IMR-90 (cell line): ENCODE measurements around the gene ATXN7L2. TPM values are rescaled to one million over a fixed set of nuclear protein-coding genes. Genes with fewer than 3 reads are reported as not detected.

Experiments
- ATAC-seq: fragments of 200-7000 bp; cut with Tn5 transposase; 2 replicates; pipeline ENCODE4 v1.9.1; 2020; ENCODE audit warnings: low read depth, mild to moderate bottlenecking, moderate library complexity
- BruUV-seq: library from RNA; stranded (reverse); fragments of 400-500 nt; replicated peaks from 2 replicates; lab custom pipeline; 2021; lab: Mats Ljungman, UMichigan
- CTCF ChIA-PET: fragments of 300-600 bp; formaldehyde crosslinking; extraction: SDS; loops from one replicate; lab custom pipeline; 2021; ENCODE audit warnings: antibody characterized with exemption; lab: Yijun Ruan, JAX
- POLR2A ChIA-PET: fragments of 300-600 bp; sonication (Branson Sonifier 250); formaldehyde crosslinking; loops from one replicate; lab custom pipeline; 2022; ENCODE audit warnings: antibody characterized with exemption; ENCODE audit not compliant: unreplicated experiment; lab: Charles Lee
- DNase-seq: peaks from one replicate; pipeline ENCODE4 v3.0.0; 2013
- H2AFZ ChIP-seq: replicated peaks from 2 replicates; pipeline ENCODE3; 2013; ENCODE audit warnings: low read length, mild to moderate bottlenecking; ENCODE audit not compliant: poor library complexity
- H2AK5ac ChIP-seq: 2 replicates; pipeline ENCODE4 v1.6.1; 2013; ENCODE audit warnings: low read depth, low read length, inconsistent platforms
- H2AK9ac ChIP-seq: replicated peaks from 2 replicates; pipeline ENCODE3; 2013; ENCODE audit warnings: mild to moderate bottlenecking, low read depth, low read length, moderate library complexity; ENCODE audit not compliant: poor library complexity
- H2BK120ac ChIP-seq: 2 replicates; pipeline ENCODE4 v1.6.1; 2013; ENCODE audit warnings: low read depth, low read length, inconsistent platforms
- H2BK15ac ChIP-seq: 3 replicates; pipeline ENCODE4 v1.6.1; 2013; ENCODE audit warnings: low read depth, low read length, inconsistent platforms
- H2BK20ac ChIP-seq: 2 replicates; pipeline ENCODE4 v1.6.1; 2013; ENCODE audit warnings: low read depth, mild to moderate bottlenecking, inconsistent platforms, low read length, moderate library complexity
- H2BK5ac ChIP-seq: 2 replicates; pipeline ENCODE4 v1.6.1; 2013; ENCODE audit warnings: mild to moderate bottlenecking, low read depth, low read length, inconsistent platforms; ENCODE audit not compliant: poor library complexity, severe bottlenecking
- H3K14ac ChIP-seq: replicated peaks from 2 replicates; pipeline ENCODE4 v1.6.1; 2013; ENCODE audit warnings: low read depth, low read length, inconsistent platforms
- H3K18ac ChIP-seq: 2 replicates; pipeline ENCODE4 v1.6.1; 2013; ENCODE audit warnings: low read depth, low read length, control low read depth
- H3K23ac ChIP-seq: 2 replicates; pipeline ENCODE4 v1.6.1; 2013; ENCODE audit warnings: low read depth, low read length, inconsistent platforms
- H3K27ac ChIP-seq: 2 replicates; pipeline ENCODE4 v1.5.1; 2013; ENCODE audit warnings: mild to moderate bottlenecking, control low read depth, low read length; ENCODE audit not compliant: insufficient read depth
- H3K27me3 ChIP-seq: 2 replicates; pipeline ENCODE4 v1.6.1; 2013; ENCODE audit warnings: low read length; ENCODE audit not compliant: control insufficient read depth, insufficient read depth
- H3K36me3 ChIP-seq: 2 replicates; pipeline ENCODE4 v1.6.1; 2013; ENCODE audit warnings: low read length, mixed read lengths; ENCODE audit not compliant: control insufficient read depth, insufficient read depth
- H3K4ac ChIP-seq: 2 replicates; pipeline ENCODE4 v1.6.1; 2013; ENCODE audit warnings: low read depth, low read length, inconsistent platforms
- H3K4me1 ChIP-seq: 2 replicates; pipeline ENCODE4 v1.6.1; 2013; ENCODE audit warnings: low read length, mixed read lengths; ENCODE audit not compliant: control insufficient read depth, insufficient read depth
- H3K4me2 ChIP-seq: 2 replicates; pipeline ENCODE4 v1.6.1; 2013; ENCODE audit warnings: low read depth, mild to moderate bottlenecking, control low read depth, low read length, moderate library complexity
- H3K4me3 ChIP-seq: 2 replicates; pipeline ENCODE4 v1.5.1; 2013; ENCODE audit warnings: low read depth, mild to moderate bottlenecking, control low read depth, low read length, moderate library complexity; ENCODE audit not compliant: insufficient read depth
- H3K56ac ChIP-seq: 2 replicates; pipeline ENCODE4 v1.6.1; 2013; ENCODE audit warnings: low read length, inconsistent platforms; ENCODE audit not compliant: insufficient read depth; ENCODE audit errors: extremely low read depth
- H3K79me1 ChIP-seq, 2 experiments: 2 replicates each; pipeline ENCODE4 v1.6.1; 2013; ENCODE audit warnings: low read length in 2 of 2, inconsistent platforms in 1 of 2, low read depth in 1 of 2
- H3K9ac ChIP-seq: 2 replicates; pipeline ENCODE4 v1.6.1; 2013; ENCODE audit warnings: low read depth, low read length, control low read depth
- H3K9me1 ChIP-seq: 2 replicates; pipeline ENCODE4 v1.6.1; 2013; ENCODE audit warnings: low read length, inconsistent platforms; ENCODE audit not compliant: insufficient read depth
- H3K9me3 ChIP-seq: 2 replicates; pipeline ENCODE4 v1.6.1; 2013; ENCODE audit warnings: low read length; ENCODE audit not compliant: control insufficient read depth, insufficient read depth
- H4K20me1 ChIP-seq: 2 replicates; pipeline ENCODE4 v1.6.1; 2013; ENCODE audit warnings: low read length, inconsistent platforms; ENCODE audit not compliant: insufficient read depth
- H4K5ac ChIP-seq: 2 replicates; pipeline ENCODE4 v1.6.1; 2013; ENCODE audit warnings: mild to moderate bottlenecking, low read depth, low read length, control low read depth
- H4K8ac ChIP-seq, 2 experiments: 2 replicates each; pipeline ENCODE4 v1.6.1; 2013; ENCODE audit warnings: low read depth in 2 of 2, low read length in 2 of 2, control low read depth in 1 of 2, inconsistent platforms in 1 of 2
- H4K91ac ChIP-seq: 2 replicates; pipeline ENCODE4 v1.6.1; 2013; ENCODE audit warnings: low read depth, low read length, inconsistent platforms; ENCODE audit not compliant: insufficient read depth
- BHLHE40 ChIP-seq: fragments of 150-350 bp; IDR thresholded peaks from 2 replicates; pipeline ENCODE4 v1.6.1; 2016; ENCODE audit warnings: mild to moderate bottlenecking, low read depth, low read length
- CEBPB ChIP-seq: IDR thresholded peaks from 2 replicates; pipeline ENCODE4 v1.6.1; 2012; ENCODE audit warnings: low read depth, low read length, improper control_type of control experiment
- CHD1 ChIP-seq: IDR thresholded peaks from 2 replicates; pipeline ENCODE4 v1.6.1; 2012; ENCODE audit warnings: low read depth, low read length, improper control_type of control experiment
- FOS ChIP-seq: fragments of 150-350 bp; IDR thresholded peaks from 2 replicates; pipeline ENCODE4 v1.6.1; 2016; ENCODE audit warnings: low read depth, low read length
- MAFK ChIP-seq: IDR thresholded peaks from 2 replicates; pipeline ENCODE4 v1.6.1; 2012; ENCODE audit warnings: low read depth, low read length, improper control_type of control experiment
- MAZ ChIP-seq: IDR thresholded peaks from 2 replicates; pipeline ENCODE4 v1.6.1; 2012; ENCODE audit warnings: low read depth, mild to moderate bottlenecking, low read length, improper control_type of control experiment, moderate library complexity, borderline replicate concordance
- MXI1 ChIP-seq: IDR thresholded peaks from 2 replicates; pipeline ENCODE4 v1.6.1; 2012; ENCODE audit warnings: low read depth, mild to moderate bottlenecking, low read length, moderate library complexity, borderline replicate concordance
- NFE2L2 ChIP-seq: fragments of 150-350 bp; IDR thresholded peaks from 2 replicates; pipeline ENCODE4 v1.6.1; 2016; ENCODE audit warnings: low read depth, mild to moderate bottlenecking, low read length
- POLR2A ChIP-seq: IDR thresholded peaks from 2 replicates; pipeline ENCODE4 v1.6.1; 2012; ENCODE audit warnings: mild to moderate bottlenecking, low read depth, low read length
- RAD21 ChIP-seq: IDR thresholded peaks from 2 replicates; pipeline ENCODE4 v1.6.1; 2012; ENCODE audit warnings: low read length, improper control_type of control experiment
- RCOR1 ChIP-seq: IDR thresholded peaks from 2 replicates; pipeline ENCODE4 v1.6.1; 2012; ENCODE audit warnings: mild to moderate bottlenecking, low read length, improper control_type of control experiment; ENCODE audit not compliant: insufficient replicate concordance
- RFX5 ChIP-seq: IDR thresholded peaks from 2 replicates; pipeline ENCODE4 v1.8.0; 2012; ENCODE audit warnings: low read depth, mild to moderate bottlenecking, low read length, moderate library complexity
- SMC3 ChIP-seq: fragments of 150-350 bp; IDR thresholded peaks from 2 replicates; pipeline ENCODE4 v1.6.1; 2016; ENCODE audit warnings: low read depth, mild to moderate bottlenecking, antibody characterized with exemption, low read length, moderate library complexity
- WGBS, 2 experiments: methylation state at CpG; one replicate each; pipeline versions ENCODE4 v1.1.5 to v1.1.7; 2013; ENCODE audit warnings: missing lambda C conversion rate in 2 of 2; ENCODE audit not compliant: insufficient read length in 1 of 2; ENCODE audit errors: extremely low coverage in 2 of 2; 5-methylcytosine and 5-hydroxymethylcytosine counted together
- dilution Hi-C: fragments of 300-500 bp; cut with HindIII; formaldehyde crosslinking; loops from one replicate; pipeline ENCODE4 v1.14.3; 2018; ENCODE audit warnings: low sequenced_read_pairs; ENCODE audit not compliant: unreplicated experiment
- in situ Hi-C: fragments of 300-500 bp; cut with MboI; formaldehyde crosslinking; loops from 3 replicates; pipeline ENCODE4 v1.14.3; 2019; ENCODE audit warnings: low sequenced_read_pairs, inconsistent platforms, mixed read lengths
- intact Hi-C: fragments of 100-400 bp; cut with micrococcal nuclease; formaldehyde crosslinking; loops from 2 replicates; pipeline ENCODE4 v1.10.0; 2022
- polyA plus RNA-seq, 3 experiments: library from polyadenylated mRNA; depleted of rRNA; stranded (reverse); fragments of >200 nt; gene quantifications; 2 replicates each; pipeline ENCODE4 v1.2.3, GENCODE V29; 2012; ENCODE audit warnings: low replicate concordance in 1 of 3
- total RNA-seq: library from RNA; depleted of rRNA; stranded (reverse); fragments of >200 nt; gene quantifications from 2 replicates; pipeline ENCODE4 v1.2.3, GENCODE V29; 2012
- TF ChIP-seq, protein P1 (sequence below): conservative IDR thresholded peaks from 2 replicates; pipeline ENCODE4 v1.5.1; 2012; ENCODE audit warnings: mild to moderate bottlenecking, low read depth, low read length, improper control_type of control experiment
- TF ChIP-seq, protein P2 (sequence below): fragments of 150-350 bp; IDR thresholded peaks from 2 replicates; pipeline ENCODE4 v1.6.1; 2016; ENCODE audit warnings: low read depth, mild to moderate bottlenecking, low read length, moderate library complexity, borderline replicate concordance
- TF ChIP-seq, protein P3 (sequence below): fragments of 150-350 bp; IDR thresholded peaks from 2 replicates; pipeline ENCODE4 v1.6.1; 2017; ENCODE audit warnings: mild to moderate bottlenecking, antibody characterized with exemption, low read length, low read depth

The ATXN7L2 gene
- total and polyA plus RNA-seq, 2 of the 4 experiments (the other 2 are of a cell fraction) = 1.3 to 4.8 TPM

DNA sequence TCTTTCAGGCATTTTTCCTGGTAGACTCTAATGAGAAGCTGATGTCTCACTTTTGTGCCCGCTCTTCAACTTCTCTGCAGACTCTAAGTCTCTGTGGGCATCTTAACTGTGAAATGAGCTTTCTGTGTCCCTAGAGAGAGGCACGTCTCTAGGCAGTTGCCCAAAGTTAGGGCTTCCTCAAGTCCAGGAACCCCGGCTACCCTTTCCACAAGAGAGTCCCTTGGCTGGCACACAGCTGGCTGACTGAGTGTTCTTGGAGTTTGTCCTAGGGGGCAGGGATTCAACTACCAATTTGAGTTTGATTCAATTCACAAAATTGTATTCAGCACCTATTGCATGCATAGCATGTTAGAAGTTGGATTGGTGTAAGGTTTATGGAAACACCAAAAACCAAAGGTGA is 57.4 kb downstream of the ATXN7L2 start:
- Histone ChIP-seq H2AK9ac (no peak overlapping the region), H3K23ac (no peak overlapping the region), H4K91ac (no peak overlapping the region), H3K4me3 (no peak overlapping the region), H3K27ac (no peak overlapping the region), H3K27me3 (peaks cover 23% of the 10 kb centered on the region), H4K20me1 (no peaks in the 10 kb centered on the region), H3K36me3 (no peaks in the 10 kb centered on the region), H2BK20ac (no peak overlapping the region), H3K9ac (no peak overlapping the region), H3K14ac (no peak overlapping the region), H3K9me3 (no peaks in the 10 kb centered on the region), H3K9me1 (no peaks in the 10 kb centered on the region; the same call in 1 of the 2 replicates), H3K4ac (no peak overlapping the region), H3K4me1 (no peaks in the 10 kb centered on the region; the same call in 1 of the 2 replicates), H3K4me2 (no peak overlapping the region), H4K5ac (no peak overlapping the region), H2BK5ac (no peak overlapping the region), H2AK5ac (no peak overlapping the region), H2AFZ (no peak overlapping the region), H2BK120ac (no peak overlapping the region), H3K56ac (no peak overlapping the region), H3K18ac (no peak overlapping the region), H4K8ac (no peak overlapping the region), H3K79me1 (no peaks in the 10 kb centered on the region), H2BK15ac (no peak overlapping the region)
- no CpG with 5 or more reads among the region's 3 CpGs for WGBS, 2 experiments
- CTCF ChIA-PET = interaction anchor here (1.4 to 1.5 kb wide), 2 partner anchors 9 to 51 kb away, joined by 3 to 5 read pairs; no protein-coding TSS in a partner anchor
- TF ChIP-seq, protein P1, sequence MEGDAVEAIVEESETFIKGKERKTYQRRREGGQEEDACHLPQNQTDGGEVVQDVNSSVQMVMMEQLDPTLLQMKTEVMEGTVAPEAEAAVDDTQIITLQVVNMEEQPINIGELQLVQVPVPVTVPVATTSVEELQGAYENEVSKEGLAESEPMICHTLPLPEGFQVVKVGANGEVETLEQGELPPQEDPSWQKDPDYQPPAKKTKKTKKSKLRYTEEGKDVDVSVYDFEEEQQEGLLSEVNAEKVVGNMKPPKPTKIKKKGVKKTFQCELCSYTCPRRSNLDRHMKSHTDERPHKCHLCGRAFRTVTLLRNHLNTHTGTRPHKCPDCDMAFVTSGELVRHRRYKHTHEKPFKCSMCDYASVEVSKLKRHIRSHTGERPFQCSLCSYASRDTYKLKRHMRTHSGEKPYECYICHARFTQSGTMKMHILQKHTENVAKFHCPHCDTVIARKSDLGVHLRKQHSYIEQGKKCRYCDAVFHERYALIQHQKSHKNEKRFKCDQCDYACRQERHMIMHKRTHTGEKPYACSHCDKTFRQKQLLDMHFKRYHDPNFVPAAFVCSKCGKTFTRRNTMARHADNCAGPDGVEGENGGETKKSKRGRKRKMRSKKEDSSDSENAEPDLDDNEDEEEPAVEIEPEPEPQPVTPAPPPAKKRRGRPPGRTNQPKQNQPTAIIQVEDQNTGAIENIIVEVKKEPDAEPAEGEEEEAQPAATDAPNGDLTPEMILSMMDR = no peak
- no peak for TF ChIP-seq MAZ
- no peak for TF ChIP-seq RFX5
- no peak for TF ChIP-seq NFE2L2
- TF ChIP-seq, protein P2, sequence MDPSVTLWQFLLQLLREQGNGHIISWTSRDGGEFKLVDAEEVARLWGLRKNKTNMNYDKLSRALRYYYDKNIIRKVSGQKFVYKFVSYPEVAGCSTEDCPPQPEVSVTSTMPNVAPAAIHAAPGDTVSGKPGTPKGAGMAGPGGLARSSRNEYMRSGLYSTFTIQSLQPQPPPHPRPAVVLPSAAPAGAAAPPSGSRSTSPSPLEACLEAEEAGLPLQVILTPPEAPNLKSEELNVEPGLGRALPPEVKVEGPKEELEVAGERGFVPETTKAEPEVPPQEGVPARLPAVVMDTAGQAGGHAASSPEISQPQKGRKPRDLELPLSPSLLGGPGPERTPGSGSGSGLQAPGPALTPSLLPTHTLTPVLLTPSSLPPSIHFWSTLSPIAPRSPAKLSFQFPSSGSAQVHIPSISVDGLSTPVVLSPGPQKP = no peak
- TF ChIP-seq FOS = no peak
- TF ChIP-seq MAFK = no peak
- no peak for TF ChIP-seq CEBPB
- TF ChIP-seq, protein P3, sequence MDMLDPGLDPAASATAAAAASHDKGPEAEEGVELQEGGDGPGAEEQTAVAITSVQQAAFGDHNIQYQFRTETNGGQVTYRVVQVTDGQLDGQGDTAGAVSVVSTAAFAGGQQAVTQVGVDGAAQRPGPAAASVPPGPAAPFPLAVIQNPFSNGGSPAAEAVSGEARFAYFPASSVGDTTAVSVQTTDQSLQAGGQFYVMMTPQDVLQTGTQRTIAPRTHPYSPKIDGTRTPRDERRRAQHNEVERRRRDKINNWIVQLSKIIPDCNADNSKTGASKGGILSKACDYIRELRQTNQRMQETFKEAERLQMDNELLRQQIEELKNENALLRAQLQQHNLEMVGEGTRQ = no peak
- no peak for TF ChIP-seq RCOR1
- TF ChIP-seq CHD1 = no peak
- no peak for TF ChIP-seq POLR2A
- no peak for TF ChIP-seq RAD21
- TF ChIP-seq BHLHE40 = no peak
- TF ChIP-seq SMC3 = no peak
- TF ChIP-seq MXI1 = no peak
- dilution Hi-C loops = no loop called here
- in situ Hi-C loops = no loop called here
- no TSS peak for BruUV-seq
- intact Hi-C loops = no loop called here
- DNase-seq (no peak), ATAC-seq (no peak)
- POLR2A ChIA-PET = no interaction called here
